Hepatic stellate cell (primary cell): ENCODE measurements around the gene VPREB3.

Source experiments
- DNase-seq: peaks from one replicate; pipeline ENCODE4 v3.0.0; 2011; ENCODE audit warnings: low spot score

Gene VPREB3

DNA sequence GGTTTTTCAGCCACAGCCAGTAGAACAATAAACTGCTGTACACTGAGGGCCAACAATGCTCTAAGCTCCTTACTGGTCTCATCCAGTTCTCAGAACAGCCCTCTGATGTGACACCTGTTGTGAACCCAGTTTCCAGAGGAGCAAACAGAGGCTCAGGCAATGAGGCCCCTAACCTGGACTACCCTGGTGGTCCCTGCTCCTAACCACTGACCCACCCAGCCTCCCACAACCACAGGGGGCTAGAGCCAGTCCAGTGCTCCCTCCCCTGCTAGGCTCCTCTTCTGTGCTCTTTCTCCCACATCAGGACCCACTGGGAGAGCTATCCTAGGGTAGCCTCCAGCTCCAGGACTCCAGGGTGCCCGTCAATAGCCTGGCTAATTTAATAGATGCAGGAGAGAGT lies 28.5 kb upstream of the VPREB3 start:
- DNase-seq, result no peak

DNA sequence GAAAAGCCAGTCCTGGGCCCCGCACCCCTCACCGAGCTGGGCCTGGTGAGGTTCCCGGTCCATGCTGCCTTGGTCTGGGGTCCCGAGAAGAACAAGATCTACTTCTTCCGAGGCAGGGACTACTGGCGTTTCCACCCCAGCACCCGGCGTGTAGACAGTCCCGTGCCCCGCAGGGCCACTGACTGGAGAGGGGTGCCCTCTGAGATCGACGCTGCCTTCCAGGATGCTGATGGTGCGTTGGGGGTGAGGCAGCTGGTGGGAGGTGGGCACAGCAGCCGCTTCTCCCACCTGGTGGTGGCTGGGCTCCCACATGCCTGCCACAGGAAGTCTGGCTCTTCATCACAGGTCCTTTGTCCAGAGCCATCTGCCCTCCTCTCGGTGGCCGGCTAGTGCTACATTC lies 28.0 kb upstream of the VPREB3 start:
- no peak for DNase-seq

DNA sequence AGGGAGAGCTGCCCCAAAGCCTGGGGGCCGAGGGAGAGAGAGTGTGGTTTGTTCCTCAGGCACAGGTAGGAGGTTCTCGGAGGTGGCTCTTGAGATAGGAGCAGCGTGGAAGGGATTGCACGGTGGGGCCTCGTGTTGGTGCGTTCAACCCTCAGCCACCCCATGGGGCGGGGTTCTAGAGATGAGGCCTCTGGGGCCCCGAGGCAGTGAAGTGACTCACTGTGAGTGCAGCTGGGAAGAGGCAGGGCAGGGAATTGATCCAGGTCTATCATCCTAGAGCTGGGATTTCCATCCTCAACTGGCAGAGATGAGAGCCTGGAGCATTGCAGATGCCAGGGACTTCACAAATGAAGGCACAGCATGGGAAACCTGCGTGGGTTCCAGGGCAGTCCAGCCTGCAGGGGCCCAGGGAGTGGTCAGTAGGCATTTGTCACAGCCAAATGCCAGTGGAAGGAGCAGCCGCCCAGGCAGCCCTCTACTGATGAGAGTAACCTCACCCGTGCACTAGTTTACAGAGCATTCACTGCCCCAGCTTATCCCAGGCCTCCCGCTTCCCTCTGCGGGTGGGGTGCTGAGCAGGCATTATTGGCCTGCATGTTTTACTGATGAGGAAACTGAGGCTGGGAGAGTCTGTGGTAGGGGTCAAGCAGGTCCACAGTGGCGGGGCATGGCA lies 27.4 kb upstream of the VPREB3 start:
- DNase-seq, result peak; percentile 74

DNA sequence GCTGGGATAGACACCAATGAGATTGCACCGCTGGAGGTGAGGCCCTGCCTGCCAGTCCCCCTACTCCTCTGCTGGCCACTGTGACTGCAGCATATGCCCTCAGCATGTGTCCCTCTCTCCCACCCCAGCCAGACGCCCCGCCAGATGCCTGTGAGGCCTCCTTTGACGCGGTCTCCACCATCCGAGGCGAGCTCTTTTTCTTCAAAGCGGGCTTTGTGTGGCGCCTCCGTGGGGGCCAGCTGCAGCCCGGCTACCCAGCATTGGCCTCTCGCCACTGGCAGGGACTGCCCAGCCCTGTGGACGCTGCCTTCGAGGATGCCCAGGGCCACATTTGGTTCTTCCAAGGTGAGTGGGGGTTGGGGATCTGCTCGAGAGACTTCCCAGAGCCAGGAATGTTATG lies 26.8 kb upstream of the VPREB3 start:
- DNase-seq, result no peak

DNA sequence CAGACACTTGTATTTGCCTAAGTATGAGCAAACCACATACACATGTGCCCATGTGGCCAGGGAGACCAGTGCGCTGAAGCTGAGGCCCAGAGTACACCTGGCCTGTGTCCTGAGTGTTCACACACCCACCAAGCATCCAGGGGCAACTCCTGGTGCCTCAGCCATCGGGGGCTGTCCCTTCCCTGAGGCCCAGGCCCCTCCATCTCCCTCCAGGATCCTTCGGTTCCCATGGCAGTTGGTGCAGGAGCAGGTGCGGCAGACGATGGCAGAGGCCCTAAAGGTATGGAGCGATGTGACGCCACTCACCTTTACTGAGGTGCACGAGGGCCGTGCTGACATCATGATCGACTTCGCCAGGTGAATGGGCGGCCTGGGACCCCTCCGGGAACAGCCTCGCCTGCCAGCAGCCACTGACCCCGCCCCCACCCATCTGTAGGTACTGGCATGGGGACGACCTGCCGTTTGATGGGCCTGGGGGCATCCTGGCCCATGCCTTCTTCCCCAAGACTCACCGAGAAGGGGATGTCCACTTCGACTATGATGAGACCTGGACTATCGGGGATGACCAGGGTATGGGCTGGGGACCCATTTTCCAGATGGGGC lies 26.0 kb upstream of the VPREB3 start:
- DNase-seq, result no peak

DNA sequence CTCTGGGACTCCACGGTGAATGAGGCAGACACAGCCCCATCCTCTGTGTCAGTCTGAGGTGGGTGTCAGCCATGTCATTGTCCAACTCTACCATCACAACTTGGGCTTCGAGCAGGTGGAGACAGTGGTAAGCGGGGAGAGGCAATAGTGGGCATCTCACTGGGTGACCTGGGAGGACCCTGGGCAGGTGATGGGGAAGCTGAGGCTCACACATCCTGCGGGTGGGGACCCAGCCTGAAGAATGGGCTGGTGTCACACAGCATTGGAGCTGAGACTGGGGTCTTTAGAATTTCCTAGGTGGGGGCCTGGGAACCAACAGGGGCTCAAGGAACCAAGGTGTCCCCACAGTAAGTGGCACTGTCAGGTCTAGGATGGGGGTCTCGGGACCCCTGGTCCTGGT lies 25.5 kb upstream of the VPREB3 start:
- DNase-seq, result no peak

DNA sequence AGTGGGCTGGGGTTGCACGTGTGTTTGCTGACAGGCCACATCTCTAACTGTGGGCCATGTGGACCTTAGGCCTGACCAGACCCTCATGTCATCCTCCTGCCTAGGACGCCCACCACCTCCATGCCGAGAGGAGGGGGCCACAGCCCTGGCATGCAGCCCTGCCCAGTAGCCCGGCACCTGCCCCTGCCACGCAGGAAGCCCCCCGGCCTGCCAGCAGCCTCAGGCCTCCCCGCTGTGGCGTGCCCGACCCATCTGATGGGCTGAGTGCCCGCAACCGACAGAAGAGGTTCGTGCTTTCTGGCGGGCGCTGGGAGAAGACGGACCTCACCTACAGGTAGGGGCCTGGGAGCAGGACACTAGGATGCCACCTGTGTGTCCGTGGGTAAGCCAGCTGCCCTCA lies 24.9 kb upstream of the VPREB3 start:
- DNase-seq, result no peak

DNA sequence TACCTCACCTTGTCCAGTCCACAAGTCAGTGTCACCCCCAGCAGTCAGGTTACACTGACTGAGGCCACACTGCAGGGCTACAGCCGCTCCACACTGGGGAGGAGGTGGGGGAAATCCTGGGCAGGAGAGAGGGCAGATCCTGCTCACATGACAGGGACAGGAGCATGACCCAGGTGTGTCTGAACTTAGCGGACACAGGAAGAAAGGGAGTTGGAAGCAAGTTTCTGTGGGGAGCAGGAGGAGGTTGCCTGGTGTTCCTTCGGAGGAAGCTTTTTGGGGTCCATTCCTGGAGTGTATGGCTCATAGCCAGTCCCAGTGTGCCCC lies 24.3 kb upstream of the VPREB3 start:
- no peak for DNase-seq

DNA sequence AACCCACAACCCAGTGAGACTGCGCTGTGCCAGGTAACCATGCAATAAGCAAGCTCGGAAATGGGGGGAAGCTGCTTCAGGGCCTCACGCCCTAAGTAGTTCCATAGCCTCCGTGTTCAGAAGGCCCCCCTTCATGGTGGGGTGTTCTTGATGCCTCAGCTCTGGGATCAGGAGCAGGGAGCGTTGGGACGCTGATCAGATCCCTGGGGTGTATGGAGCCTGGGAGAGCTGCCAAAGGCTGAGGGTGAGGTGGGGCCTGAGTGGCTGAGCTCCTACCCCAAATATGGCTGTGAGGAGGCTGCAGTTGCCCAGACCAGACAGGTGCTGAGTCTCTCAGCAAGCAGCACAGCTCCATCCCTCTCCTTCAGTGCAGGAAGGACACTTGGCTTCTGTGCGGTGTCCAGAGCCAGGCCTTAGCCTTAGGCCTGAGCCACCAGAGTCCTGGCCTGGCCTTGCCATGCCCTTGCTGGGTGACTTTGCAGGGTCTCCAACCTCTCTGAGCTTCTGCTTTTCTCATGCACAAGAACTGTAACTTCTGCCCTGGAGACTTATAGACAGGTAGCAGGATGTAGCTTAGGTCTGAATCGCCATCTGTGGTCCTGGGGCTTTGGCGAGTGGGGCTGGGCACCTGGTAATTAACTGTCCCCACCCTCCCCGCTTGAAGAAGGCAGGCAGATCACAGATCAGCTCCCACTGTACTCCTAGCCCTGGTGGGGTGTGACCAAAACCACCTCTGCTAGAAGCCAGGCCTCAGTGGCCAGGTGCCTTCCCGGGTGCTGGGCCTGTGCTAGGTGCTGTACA lies 23.8 kb upstream of the VPREB3 start:
- DNase-seq, result no peak

DNA sequence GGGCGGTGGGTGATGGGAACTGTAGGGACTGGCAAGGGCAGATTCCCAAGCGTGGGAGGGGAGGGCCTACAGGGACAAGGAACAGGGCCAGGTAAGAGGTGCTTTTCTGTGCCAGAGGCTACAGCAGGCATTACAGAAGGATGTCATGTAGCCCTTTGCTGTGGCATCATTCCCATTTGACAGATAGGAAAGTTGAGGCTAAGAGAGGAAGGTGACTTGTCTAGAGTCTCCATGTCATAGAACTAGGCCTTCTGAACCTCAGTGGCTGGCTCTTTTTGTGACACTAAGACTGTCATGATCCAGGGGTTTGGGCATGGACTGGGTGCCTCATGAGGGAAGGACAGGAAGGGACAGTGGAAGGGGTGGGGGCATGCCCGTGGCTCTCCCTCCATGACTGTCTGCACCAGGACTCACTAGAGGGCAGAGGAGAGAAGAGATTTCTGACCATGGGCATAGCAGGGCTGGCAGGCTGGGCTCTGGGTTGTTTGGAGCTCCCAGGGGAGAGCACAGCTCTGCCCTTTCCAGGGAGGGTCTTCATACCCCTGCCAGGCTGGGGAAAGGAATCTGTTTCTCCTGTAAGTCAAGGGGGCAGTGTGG lies 21.7 kb upstream of the VPREB3 start:
- DNase-seq, result no peak

DNA sequence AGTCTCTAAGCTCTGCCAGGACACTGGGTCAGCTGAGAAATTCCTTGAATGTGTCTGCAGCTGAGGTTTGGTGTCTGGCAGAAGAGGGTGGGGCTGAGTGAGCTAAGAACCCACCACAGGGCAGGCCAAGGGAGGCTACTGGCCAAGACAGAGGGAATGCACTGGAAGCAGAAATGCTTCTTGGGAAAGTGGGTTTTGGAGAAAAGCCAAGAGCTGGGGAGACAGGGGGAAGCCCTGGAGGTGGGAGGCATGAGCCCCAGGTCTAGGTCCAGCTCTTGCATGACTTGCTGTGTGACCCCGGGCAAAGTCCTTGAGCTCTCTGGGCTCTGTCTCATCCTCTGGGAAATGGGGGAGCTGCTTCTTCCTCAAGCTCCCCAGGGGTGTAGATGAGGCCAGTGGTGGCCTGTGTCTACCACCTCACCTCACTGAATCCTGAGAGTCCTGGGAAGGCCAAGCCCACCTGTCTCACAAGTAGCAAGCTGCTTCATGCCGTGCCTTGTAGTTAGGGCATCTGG lies 20.8 kb upstream of the VPREB3 start:
- peak; percentile 72 for DNase-seq

DNA sequence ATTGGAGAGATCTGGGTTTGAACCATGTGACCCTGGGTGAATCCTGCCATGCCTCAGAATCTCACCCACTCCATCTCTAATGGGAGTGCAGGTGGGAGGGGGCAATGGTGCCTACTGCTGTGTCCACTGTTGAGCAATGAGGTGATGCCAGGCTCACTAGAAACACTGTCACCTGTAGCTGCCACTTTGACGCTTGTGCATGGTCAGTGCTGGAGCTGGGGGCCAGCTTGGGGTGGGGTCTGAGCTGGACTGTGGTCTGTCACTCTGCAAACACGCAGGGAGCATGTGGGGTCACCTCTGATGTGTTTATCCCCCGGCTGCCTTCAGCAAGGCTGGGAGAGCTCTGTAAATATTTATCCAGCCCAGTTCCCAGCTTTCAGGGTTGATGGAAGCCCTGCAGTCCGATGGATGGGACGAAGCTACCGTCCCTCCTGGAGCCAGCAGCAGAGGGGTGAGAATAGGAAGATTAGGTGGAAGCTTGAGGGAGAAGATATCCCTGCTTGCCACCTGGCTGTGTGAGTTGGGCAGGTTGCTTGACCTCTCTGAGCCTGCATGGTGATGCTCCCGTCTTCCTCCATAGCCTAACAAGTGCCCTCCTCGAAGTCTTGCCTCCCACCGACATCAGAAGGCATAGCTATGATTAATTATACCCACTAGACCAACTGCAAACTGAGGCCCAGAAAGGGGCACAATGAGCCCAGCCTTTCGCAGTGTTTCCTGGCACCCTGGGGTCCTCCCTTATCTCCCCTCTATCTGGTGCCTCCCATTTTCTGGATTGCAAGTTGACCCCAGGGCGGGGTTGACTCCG lies 20.1 kb upstream of the VPREB3 start:
- DNase-seq, result no peak

DNA sequence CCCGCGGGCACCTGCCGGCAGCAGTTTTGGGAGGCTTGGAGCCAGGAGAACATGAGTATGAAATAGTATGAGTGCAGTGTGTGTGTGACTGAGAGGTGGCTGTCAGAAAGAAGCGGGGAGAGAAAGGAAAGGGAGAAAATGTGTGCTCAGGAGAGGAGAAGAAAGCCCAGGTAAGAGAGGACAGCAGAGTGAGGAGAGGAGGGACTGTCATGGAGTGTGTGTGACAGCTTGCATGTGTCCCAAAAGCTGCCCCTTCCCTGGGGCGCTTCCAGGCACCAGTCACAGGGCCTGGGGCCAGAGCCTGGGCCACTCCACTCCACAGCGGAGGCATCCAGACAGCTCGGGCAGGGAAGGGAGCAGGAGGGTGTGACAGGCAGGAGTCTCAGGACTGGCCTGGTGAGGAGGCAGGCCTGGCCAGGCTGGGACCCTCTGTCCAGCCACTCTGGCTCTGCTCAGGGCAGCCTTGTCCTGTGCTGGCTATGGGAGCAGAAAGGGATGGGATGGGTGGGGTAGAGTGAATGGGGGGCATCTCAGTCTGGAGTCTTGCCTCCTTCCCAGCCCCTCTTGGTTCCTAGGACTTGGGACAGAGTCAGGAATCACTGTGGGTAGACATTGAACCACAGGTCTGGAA lies 19.4 kb upstream of the VPREB3 start:
- DNase-seq, result no peak

DNA sequence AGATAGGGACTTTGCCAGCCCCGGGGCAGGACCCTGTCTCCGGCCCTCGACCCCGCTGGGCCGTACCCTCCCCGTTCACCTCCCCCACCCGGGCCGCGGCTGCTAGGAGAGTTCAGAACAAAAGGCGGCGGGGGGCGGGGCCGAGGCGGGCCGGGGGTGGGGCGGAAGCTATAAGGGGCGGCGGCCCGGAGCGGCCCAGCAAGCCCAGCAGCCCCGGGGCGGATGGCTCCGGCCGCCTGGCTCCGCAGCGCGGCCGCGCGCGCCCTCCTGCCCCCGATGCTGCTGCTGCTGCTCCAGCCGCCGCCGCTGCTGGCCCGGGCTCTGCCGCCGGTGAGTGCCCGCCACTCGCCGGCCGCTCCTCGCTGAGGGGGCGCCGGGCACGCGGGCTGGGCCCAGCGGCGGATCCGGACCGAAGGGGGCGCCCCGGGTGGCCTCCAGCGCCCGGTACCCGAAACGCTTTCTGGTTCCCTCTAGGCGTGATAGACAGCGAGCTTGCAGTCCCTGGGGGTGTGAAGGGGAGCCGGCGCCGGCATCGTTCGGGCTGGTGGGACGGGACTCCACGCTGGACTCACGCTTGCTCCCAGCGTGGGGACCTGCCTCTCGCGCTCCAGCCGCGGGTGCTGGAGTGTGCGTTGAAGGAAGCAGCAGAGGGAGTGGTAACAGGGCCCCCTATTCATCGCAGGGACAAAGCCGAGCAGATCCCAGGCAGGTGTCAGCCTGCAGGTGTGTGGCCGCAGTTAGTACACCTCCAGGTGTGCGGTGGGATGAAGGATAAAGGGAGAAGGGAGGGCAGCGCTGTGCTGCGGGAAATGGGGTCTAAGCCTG lies 18.6 kb upstream of the VPREB3 start, which contains the start of gene MMP11:
Gene MMP11, plus strand, starts transcription at position 201 of the 825 bp plus-strand sequence. Its CDS starts 22 bp downstream, at position 223.
- DNase-seq, result peak; percentile 71

DNA sequence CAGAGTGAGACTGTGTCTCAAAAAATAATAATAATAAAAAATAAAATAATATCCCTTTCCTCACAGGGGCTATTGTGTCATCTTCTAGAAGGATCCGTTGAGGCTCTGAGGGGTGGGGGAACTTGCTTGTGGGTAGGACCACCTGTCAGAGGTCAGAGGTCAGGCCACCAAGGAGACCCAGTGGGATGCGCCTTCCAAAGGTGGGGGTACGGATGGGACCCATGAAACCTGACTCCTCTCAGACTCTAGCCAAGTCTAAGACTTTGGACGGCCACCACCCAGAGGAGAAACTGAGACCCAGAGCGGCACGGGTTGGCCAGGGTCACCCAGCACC lies 18.1 kb upstream of the VPREB3 start:
- DNase-seq, result no peak

DNA sequence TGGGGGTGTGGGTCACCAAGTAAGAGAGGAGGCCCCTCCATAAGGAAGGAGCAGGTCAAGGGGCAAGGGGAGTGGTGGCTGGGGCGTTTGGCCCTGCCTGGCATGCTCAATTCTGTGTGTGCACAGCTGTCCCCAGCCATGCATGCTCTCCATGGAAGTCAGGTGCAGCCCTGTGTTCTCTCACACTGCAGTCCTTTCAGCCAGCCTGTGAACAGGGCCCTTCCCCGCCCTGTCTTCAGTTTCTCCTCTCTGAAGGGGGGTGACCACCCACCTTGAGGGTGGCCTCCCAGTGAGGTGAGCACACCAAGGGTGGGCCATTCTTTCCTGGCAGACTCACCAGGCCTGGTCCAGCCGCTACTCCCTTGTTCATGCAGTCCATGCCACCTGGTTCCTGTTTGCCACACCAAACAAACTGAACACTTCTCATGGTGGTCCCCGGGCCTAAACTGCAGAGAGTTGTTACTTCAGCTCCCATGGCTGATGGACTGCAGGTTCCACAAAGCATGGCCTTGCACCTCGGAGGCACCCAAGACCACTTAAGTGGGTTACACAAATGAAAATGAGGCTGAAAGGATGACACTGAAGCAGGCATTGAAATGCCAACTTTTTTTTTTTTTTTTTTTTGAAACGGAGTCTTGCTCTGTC lies 15.2 kb upstream of the VPREB3 start:
- DNase-seq, result no peak

DNA sequence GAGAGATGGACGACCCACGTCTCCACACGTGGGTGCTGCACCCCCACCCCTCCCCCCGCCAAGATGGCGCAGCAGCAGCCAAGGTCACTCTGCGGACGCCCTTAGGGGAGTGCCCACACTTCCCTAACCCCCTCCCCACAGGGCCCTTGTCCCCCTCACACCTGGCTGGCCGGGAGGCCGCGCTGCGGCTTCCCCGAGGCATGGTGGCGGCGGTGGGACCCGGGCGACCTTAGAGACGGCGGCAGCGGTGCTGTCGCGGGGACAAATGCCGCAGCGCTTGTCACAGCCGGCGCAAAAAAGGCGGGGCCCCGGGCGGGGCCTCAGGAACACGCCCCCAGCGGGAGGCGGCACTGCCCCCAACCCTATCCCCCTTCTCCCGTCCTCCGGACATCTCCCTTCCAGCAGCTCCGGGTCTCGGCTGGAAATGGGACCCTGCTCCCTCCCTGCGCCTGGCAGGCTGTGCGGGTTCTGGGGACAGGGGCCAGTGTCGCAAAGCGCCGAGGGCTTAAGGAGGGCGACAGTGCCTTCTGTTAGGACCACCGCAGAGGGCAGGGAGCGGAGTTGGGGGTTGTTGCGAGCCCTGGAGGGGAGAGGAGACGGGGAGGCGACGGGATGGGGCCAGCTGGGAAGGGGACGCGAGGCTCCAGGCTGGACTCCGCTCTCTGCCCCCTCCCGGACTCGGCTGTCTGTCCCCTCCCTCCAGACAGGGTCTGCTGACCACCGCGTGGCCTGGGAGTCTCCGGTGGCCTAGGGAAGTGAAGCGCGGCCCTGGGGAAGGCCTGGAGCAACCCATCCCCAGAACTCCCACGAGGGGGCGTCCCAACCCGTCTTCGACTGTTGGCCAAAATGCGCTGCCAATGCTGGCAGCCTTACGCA lies 13.7 kb upstream of the VPREB3 start, which contains the start of gene CHCHD10:
Gene CHCHD10, minus strand, starts transcription at position 300 of the 876 bp plus-strand sequence. Its CDS starts 98 bp downstream, at position 202.
- DNase-seq, result peak; percentile 90

DNA sequence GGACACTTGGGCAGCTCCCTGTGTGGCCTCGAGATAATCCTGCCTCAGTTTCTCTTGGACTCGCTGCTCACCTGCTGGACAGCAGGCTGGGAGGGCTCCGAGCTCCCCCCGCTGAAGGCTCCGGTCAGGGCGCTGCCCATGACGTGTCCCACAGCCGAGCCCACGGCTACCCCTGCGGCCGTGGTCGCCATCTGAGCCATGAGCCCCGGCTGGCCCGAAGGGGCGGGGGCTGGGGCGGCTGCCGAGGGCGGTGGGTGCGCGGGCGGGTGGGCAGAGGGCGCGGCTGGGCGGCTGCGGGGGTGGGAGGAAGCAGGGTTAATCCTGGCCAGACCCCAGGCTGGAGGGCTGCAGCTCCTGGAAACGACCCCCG lies 13.1 kb upstream of the VPREB3 start:
- no peak for DNase-seq
